GM12864 (cell line): ENCODE results near the gene RTN4R.

ENCODE experiments used
- DNase-seq: peaks from one replicate; pipeline ENCODE4 v3.0.0-alpha.2; 2011; ENCODE audit warnings: low read depth
- H3K4me3 ChIP-seq: 2 replicates; pipeline ENCODE4 v1.5.1; 2011; ENCODE audit warnings: mild to moderate bottlenecking, low read depth, low read length, control low read depth
- TF ChIP-seq, protein P1 (sequence below): IDR thresholded peaks from 2 replicates; pipeline ENCODE4 v1.5.1; 2011; ENCODE audit warnings: low read depth, mild to moderate bottlenecking, moderate library complexity, low read length, control low read depth, inconsistent platforms; ENCODE audit errors: missing control alignments

The RTN4R gene

GRCh38 chr22:20221421-20222340, 46.4 kb downstream of the RTN4R start:
- TF ChIP-seq, protein P1, sequence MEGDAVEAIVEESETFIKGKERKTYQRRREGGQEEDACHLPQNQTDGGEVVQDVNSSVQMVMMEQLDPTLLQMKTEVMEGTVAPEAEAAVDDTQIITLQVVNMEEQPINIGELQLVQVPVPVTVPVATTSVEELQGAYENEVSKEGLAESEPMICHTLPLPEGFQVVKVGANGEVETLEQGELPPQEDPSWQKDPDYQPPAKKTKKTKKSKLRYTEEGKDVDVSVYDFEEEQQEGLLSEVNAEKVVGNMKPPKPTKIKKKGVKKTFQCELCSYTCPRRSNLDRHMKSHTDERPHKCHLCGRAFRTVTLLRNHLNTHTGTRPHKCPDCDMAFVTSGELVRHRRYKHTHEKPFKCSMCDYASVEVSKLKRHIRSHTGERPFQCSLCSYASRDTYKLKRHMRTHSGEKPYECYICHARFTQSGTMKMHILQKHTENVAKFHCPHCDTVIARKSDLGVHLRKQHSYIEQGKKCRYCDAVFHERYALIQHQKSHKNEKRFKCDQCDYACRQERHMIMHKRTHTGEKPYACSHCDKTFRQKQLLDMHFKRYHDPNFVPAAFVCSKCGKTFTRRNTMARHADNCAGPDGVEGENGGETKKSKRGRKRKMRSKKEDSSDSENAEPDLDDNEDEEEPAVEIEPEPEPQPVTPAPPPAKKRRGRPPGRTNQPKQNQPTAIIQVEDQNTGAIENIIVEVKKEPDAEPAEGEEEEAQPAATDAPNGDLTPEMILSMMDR = no peak
- no peak overlapping the region for H3K4me3 ChIP-seq
- no peak for DNase-seq

GRCh38 chr22:20220629-20221026, 47.5 kb downstream of the RTN4R start:
- H3K4me3 ChIP-seq = no peak overlapping the region
- TF ChIP-seq, protein P1 = no peak
- DNase-seq = no peak

GRCh38 chr22:20219667-20220628, 48.2 kb downstream of the RTN4R start:
- no peak for DNase-seq
- H3K4me3 ChIP-seq = no peak overlapping the region
- TF ChIP-seq, protein P1 = no peak

- DNase-seq = no peak
- no peak overlapping the region for H3K4me3 ChIP-seq
- TF ChIP-seq, protein P1 = no peak
Measured at GRCh38 chr22:20218987-20219386, 49.1 kb downstream of the RTN4R start.

GRCh38 chr22:20218326-20218872, 49.7 kb downstream of the RTN4R start:
- H3K4me3 ChIP-seq = no peak overlapping the region
- no peak for DNase-seq
- TF ChIP-seq, protein P1 = no peak

GRCh38 chr22:20217563-20217962, 50.6 kb downstream of the RTN4R start:
- TF ChIP-seq, protein P1 = no peak
- H3K4me3 ChIP-seq = no peak overlapping the region
- DNase-seq = no peak
